Activated CD4-positive, CD25-positive, alpha-beta regulatory T cell treated with anti-CD3 and anti-CD28 coated beads, Interleukin-2, amount 50 U/mL, for 16 hours (primary cell): ENCODE data around the gene UNC45B.
A peak's percentile ranks its signal among the peaks of the same experiment; 100 is the strongest.
"Not testable (repeated sequence)": the region's sequence is repeated elsewhere in the genome, so short reads cannot be mapped to it uniquely, and the experiment has no call there.

Experiments used
- DNase-seq: peaks from one replicate; pipeline ENCODE4 v3.0.0-alpha.2; 2020; ENCODE audit warnings: low read depth, low spot score

Gene UNC45B, protein sequence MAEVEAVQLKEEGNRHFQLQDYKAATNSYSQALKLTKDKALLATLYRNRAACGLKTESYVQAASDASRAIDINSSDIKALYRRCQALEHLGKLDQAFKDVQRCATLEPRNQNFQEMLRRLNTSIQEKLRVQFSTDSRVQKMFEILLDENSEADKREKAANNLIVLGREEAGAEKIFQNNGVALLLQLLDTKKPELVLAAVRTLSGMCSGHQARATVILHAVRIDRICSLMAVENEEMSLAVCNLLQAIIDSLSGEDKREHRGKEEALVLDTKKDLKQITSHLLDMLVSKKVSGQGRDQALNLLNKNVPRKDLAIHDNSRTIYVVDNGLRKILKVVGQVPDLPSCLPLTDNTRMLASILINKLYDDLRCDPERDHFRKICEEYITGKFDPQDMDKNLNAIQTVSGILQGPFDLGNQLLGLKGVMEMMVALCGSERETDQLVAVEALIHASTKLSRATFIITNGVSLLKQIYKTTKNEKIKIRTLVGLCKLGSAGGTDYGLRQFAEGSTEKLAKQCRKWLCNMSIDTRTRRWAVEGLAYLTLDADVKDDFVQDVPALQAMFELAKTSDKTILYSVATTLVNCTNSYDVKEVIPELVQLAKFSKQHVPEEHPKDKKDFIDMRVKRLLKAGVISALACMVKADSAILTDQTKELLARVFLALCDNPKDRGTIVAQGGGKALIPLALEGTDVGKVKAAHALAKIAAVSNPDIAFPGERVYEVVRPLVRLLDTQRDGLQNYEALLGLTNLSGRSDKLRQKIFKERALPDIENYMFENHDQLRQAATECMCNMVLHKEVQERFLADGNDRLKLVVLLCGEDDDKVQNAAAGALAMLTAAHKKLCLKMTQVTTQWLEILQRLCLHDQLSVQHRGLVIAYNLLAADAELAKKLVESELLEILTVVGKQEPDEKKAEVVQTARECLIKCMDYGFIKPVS

DNA sequence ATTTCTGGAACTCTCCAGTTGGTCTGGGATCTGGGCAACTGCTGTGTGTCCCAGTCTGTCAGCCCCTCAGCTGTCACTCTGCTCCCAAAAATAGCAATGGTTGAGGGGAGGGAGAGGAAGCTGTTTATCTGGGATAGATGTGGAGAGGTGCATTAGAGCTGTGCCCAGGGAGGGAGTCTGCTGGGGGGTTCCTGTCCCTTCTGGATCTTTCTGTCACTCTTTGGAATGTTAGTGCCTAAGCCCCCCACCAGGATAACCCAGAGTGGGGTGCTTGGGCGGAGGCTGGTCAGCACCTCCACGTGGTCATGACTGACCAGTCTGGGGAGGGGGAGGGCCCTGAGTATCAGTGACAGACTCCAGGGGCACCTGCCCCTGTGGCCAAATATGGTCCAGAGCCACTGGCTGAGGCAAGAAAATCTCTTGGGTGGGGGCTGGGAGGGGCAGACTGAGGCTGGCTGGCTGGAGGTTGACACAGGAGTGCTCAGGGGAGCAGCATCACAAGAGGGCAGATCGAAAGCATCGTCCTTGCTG is at the start of gene UNC45B:
TSS of gene UNC45B (plus strand) at position 443 of the 531 bp plus-strand sequence. CDS start 447 bp downstream, outside the sequence.
- DNase-seq: no peak

DNA sequence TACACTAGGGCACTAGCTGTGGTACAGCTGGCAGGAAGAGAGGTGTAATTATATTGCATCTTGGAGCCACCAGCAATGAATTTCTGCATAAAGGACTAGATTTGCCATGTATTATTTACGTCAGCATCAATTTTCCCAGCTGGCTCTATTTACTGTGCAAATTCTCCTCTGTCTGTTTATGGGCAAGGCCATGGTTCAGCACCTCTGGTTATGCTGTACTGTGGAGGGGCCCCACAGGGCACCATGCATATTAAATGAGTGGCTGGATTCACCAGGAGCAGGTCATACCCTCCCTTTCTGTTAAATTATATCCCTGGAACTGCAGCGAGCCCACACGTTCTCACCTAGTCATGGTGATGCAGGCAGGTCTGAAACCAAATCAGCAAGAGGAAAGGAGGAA is 47.7 kb upstream of the UNC45B start:
- no peak for DNase-seq

- DNase-seq: no peak
Observed at GRCh38 chr17:35101036-35101435, 46.6 kb upstream of the UNC45B start.

DNA sequence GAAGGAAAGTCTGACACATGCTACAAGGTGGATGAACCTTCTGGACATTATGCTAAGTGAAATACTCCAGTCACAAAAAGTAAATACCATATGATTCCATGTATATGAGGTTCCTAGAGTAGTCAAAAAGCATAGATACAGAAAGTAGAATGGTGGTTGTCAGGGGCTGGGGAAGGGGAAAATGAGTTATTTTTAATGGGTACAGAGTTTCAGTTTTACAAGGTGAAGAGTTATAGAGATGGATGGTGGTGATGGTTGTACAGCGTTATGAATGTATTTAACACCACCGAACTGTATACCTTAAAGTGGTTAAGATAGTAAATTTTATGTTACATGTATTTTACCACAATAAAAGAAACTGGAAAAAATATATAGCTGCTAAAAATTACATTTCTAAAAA is 45.9 kb upstream of the UNC45B start:
- no peak for DNase-seq

- DNase-seq: no peak
Observed at GRCh38 chr17:35103271-35103670, 44.3 kb upstream of the UNC45B start.

- no peak for DNase-seq
Observed at GRCh38 chr17:35104844-35105450, 42.7 kb upstream of the UNC45B start.

GRCh38 chr17:35110791-35111190 is 36.8 kb upstream of the UNC45B start:
- not testable (repeated sequence) for DNase-seq

DNA sequence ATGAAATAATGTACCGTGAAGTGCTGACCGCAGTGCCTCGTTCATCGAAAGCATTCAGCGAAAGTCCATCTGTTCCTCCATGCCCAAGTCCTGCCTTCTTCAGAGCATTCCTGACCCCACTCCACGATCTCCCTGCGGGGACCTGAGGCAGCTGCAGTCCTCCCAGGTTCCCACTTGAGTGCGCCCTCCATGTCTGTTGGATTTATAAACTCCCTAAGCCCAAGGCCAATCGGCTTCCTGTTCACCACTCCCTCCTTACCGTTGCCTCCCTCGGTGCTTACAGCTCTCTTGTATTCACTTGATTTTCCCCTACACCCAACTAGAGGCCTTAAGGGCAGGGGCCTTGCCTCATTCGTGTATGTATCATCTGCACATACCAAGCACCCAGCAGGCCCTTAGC is 30.8 kb upstream of the UNC45B start:
- no peak for DNase-seq

GRCh38 chr17:35117984-35118383 is 29.6 kb upstream of the UNC45B start:
- no peak for DNase-seq

DNA sequence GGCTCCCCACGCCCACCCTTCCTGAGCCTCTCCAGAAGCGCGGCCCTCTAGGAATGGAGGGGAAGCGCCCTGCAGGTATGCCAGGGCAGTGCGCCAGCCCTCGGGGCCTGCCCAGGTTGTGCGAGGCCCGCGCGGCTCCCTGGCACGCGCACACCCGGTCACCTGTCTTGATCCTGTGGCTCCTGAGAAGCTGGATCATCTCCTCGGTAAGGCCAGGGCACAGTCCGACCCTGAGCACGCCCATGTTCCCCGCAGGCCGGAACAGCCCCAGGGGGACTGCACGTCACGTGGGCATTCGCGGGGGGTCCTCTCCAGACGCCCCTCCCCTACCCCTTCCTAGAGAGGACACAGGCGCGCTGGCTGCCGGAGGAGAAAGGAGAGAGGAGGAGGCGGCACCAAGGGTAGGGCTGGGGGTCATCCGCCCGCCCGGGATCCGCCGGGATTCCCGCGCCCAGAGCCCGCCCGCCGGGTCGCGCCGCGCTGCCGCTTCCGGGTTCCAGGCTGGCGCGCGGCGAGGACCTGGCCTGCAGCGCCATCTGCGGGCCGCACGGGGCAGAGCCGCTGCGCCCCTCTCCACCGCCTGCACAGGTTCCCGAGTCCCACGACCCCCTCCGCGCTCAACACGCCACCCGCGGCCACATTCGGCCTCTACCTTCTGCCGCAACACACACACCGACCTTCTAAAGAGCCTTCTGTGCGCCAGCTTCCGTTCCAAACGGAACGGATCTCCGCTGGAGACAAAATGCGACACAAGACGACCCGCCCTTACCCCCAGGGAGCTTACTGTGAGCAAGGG is 28.0 kb upstream of the UNC45B start, which contains the start of gene RAD51D:
TSS of gene RAD51D (minus strand) at position 491 of the 796 bp plus-strand sequence. CDS start at position 244, 247 bp downstream.
- DNase-seq: peak; percentile 50

DNA sequence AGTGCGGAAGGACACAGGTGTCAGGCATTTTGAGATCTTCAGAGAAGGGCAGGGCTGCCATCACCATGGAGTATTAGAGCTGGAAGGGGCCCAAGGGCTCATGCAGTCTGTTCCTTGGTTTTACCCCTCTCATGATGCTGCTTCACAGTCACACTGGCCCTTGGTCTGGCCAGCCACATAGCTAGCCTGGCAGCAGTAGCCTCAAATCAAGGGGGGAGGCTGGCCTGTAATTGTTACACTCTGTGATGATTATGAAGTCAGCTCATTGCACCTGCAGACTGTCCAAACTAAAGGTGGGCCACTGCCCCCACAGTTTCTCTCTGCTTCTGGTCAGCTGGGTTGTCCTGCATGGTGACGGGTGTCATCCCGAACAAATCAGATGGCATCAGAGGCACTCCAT is 26.3 kb upstream of the UNC45B start, which contains the start of gene FNDC8:
TSS of gene FNDC8 (plus strand) at position 301 of the 400 bp plus-strand sequence. CDS start at position 380, 79 bp downstream.
- no peak for DNase-seq

DNA sequence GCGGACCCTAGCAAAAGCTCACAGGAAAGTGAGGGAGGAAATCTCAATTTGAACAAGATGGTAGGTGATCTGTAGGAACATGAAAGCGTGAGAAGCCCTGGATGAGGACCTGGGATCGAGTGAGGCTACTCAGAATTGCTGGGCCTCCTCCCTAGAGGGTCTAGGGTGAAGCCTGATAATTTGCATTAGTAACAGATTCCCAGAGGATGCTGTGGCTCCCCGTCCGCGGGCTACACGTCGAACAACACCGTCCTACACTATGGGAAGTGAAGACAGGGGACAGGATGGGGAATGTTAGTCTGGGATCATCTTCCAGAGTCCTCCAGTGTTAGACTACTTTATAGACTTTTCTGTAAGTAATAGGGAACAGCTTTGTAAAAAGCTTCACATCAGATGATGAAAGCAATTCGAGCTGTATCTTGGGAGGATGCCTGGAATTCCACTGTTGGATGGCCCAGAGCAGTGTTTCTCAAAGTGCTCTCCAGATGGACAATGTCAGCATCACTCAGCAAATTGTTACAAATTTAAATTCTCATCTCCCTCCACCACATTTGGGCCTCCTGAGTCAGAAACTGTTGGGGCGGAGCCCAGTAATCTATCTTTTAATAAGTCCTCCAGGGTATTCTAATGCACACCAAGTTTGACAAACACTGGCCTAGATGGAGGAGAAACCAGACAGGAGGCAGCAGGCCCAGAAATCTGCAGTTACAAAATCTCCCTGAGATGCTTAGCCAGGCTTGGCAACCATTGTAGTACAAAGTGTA is 19.7 kb upstream of the UNC45B start:
- DNase-seq: no peak

- no peak for DNase-seq
Observed at GRCh38 chr17:35129154-35129972, 18.3 kb upstream of the UNC45B start.

DNA sequence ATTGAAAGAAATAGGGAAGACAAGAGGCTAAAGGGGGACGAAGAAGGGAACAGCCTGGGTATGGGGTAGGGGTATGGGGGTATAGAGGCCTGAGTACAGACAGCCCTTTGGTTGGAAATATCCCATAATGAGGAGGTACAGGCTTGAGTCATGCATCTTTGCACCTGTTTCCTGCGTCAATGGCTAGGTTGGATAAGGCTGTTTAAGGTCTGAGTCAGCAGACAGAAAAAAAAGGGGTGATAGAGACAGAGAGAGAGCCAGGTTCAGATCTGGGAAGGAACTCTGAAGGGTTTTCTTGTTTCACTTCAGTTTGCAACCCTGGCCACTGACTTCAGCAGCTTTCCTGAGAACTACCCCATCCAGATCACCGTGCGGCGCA is 17.7 kb upstream of the UNC45B start:
- DNase-seq: no peak

DNA sequence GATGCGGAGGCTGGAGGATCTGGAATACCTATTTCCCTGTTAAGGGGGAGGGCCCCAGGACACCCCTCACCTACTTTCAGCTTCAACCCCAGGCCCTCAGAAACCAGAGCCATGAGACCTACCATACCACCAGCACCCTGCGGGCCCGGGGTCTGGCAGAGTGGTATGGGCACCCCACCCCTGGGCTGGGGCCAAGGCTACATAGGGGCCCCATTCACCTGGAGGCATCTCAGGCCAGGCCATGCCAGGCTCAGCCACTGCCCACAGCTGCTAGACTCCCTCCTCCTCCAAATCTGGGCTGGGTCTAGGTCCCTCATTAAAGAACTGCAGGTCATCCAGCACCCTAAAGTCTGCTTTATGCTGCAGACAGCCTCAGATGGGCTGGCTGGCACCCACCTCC is 17.2 kb upstream of the UNC45B start:
- no peak for DNase-seq

- DNase-seq: no peak
Observed at GRCh38 chr17:35132099-35132498, 15.5 kb upstream of the UNC45B start.

GRCh38 chr17:35132816-35133550 is 14.6 kb upstream of the UNC45B start:
- no peak for DNase-seq

- DNase-seq: no peak
Observed at GRCh38 chr17:35135322-35135721, 12.3 kb upstream of the UNC45B start.
